Liver (tissue), 3 donors: ENCODE measurements around the gene N4BP3.

Source experiments
- ATF3 ChIP-seq: IDR thresholded peaks from 2 replicates; pipeline ENCODE4 v1.6.1; 2016; ENCODE audit warnings: antibody characterized with exemption
- FOXA1 ChIP-seq: IDR thresholded peaks from 2 replicates; pipeline ENCODE4 v1.6.1; 2016; ENCODE audit warnings: antibody characterized with exemption
- REST ChIP-seq: IDR thresholded peaks from 2 replicates; pipeline ENCODE4 v1.6.1; 2016; ENCODE audit warnings: antibody characterized with exemption, mild to moderate bottlenecking
- SP1 ChIP-seq: IDR thresholded peaks from 2 replicates; pipeline ENCODE4 v1.6.1; 2018; ENCODE audit warnings: antibody characterized with exemption, mild to moderate bottlenecking
- TAF1 ChIP-seq: conservative IDR thresholded peaks from 2 replicates; pipeline ENCODE4 v1.6.1; 2016; ENCODE audit warnings: antibody characterized with exemption, mild to moderate bottlenecking
- YY1 ChIP-seq: IDR thresholded peaks from 2 replicates; pipeline ENCODE4 v1.6.1; 2016; ENCODE audit warnings: antibody characterized with exemption, mild to moderate bottlenecking
- TF ChIP-seq, protein P1 (sequence below): fragments of 150-350 bp; IDR thresholded peaks from 2 replicates; pipeline ENCODE4 v1.5.1; 2017; ENCODE audit warnings: improper control_type of control experiment, low read depth, low read length; ENCODE audit not compliant: missing input control
- TF ChIP-seq, protein P2 (sequence below): IDR thresholded peaks from 2 replicates; pipeline ENCODE4 v1.6.1; 2016; ENCODE audit warnings: antibody characterized with exemption
- donor health status: healthy.
- donor health status: healthy.

GRCh38 chr5:178107756-178108310 lies 5.5 kb upstream of the N4BP3 start:
- no peak for TF ChIP-seq REST
- TF ChIP-seq SP1, result no peak
- TF ChIP-seq, protein P1, sequence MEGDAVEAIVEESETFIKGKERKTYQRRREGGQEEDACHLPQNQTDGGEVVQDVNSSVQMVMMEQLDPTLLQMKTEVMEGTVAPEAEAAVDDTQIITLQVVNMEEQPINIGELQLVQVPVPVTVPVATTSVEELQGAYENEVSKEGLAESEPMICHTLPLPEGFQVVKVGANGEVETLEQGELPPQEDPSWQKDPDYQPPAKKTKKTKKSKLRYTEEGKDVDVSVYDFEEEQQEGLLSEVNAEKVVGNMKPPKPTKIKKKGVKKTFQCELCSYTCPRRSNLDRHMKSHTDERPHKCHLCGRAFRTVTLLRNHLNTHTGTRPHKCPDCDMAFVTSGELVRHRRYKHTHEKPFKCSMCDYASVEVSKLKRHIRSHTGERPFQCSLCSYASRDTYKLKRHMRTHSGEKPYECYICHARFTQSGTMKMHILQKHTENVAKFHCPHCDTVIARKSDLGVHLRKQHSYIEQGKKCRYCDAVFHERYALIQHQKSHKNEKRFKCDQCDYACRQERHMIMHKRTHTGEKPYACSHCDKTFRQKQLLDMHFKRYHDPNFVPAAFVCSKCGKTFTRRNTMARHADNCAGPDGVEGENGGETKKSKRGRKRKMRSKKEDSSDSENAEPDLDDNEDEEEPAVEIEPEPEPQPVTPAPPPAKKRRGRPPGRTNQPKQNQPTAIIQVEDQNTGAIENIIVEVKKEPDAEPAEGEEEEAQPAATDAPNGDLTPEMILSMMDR, result no peak
- TF ChIP-seq, protein P2, sequence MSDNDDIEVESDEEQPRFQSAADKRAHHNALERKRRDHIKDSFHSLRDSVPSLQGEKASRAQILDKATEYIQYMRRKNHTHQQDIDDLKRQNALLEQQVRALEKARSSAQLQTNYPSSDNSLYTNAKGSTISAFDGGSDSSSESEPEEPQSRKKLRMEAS, result no peak
- no peak for TF ChIP-seq TAF1
- no peak for TF ChIP-seq YY1
- TF ChIP-seq FOXA1, result no peak
- TF ChIP-seq ATF3, result no peak
